T-helper 17 cell (primary cell): ENCODE measurements around the gene P2RX2. TPM values are rescaled to one million over a fixed set of nuclear protein-coding genes. Genes with fewer than 3 reads are reported as not detected.

Source experiments
- ATAC-seq: fragments of 150-1000 bp; cut with Tn5 transposase; 2 replicates; pipeline ENCODE4 v1.10.0; 2021; ENCODE audit warnings: mild to moderate bottlenecking, moderate library complexity
- DNase-seq, 3 donors: peaks; one replicate each; pipeline versions ENCODE4 v3.0.0 to v3.0.0-alpha.2; 2020 to 2021
- H3K9me3 ChIP-seq: one replicate; pipeline ENCODE4 v1.7.0; 2013; ENCODE audit warnings: low read length, mild to moderate bottlenecking; ENCODE audit not compliant: control insufficient read depth, poor library complexity, severe bottlenecking
- H3K27ac Mint-ChIP-seq: one replicate; pipeline ENCODE4 v1.8.0; 2022; ENCODE audit warnings: mild to moderate bottlenecking, moderate library complexity, mixed read lengths
- H3K27me3 Mint-ChIP-seq: one replicate; pipeline ENCODE4 v1.8.0; 2022; ENCODE audit warnings: mixed read lengths
- H3K36me3 Mint-ChIP-seq: one replicate; pipeline ENCODE4 v1.8.0; 2022; ENCODE audit warnings: low read depth, mixed read lengths
- H3K4me1 Mint-ChIP-seq: one replicate; pipeline ENCODE4 v1.8.0; 2022; ENCODE audit warnings: mild to moderate bottlenecking, mixed read lengths
- H3K4me3 Mint-ChIP-seq: one replicate; pipeline ENCODE4 v1.8.0; 2022; ENCODE audit warnings: mild to moderate bottlenecking, moderate library complexity, mixed read lengths
- total RNA-seq, 4 donors: library from RNA in 2 of 4; stranded (reverse) in 2 of 4; gene quantifications; one replicate each; pipeline ENCODE4 v1.2.3 and lab custom pipeline; 2022 to 2026

Gene P2RX2
- total RNA-seq, 2 donors from 2014 or later = not detected

DNA sequence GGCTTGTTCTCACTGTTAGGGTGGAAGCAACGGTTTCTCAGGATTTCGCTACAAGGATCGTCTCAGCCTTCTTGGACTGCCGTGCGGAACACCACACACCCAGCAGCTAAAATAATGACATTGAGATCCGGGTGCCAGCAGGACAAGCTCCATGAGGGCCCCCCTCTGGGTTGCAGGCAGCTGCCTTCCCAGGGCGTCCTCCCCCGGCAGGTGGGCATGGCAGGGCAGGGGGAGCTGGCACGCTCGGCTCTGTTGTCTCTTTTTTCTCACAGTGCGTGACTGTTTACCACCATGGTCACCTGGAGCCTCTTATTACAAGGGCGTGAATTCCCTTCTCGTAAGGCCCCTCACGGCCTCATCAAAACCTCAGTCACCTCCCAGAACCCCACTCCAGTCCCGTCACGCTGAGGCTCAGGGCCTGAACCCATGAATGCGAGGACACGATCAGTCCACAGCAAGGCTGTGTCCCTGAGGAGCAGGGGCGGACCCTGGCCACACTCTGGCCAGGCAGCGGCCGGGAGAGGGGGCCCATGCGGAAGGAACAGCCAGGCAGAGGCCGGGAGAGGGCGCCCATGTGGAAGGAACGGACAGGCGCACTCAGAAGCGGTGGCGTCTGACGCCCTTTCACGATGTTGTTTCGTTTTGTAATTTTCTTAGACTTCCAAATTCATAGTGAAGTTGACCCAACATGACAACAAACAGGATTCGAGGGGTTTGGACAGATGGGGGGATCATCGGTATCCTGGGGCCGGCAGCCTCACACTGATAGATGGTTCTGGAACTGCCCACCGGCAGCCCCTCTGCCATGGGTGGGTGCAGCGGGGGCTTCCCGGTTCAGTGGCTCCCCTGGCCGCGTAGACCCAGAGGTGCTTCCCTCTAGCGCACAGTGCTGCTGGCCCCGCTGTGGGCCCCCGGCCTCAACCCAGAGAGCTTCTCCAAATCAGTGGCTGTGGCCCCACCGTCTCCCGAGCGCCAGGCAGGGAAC is 18.2 kb upstream of the P2RX2 start:
- peaks cover 27% of the 10 kb centered on the region for H3K4me1 Mint-ChIP-seq
- peaks cover 66% of the 10 kb centered on the region for H3K27me3 Mint-ChIP-seq
- no peak for DNase-seq
- ATAC-seq = peak; percentile 63
- H3K9me3 ChIP-seq = no peaks in the 10 kb centered on the region
- H3K36me3 Mint-ChIP-seq = peaks cover 13% of the 10 kb centered on the region
- peak overlapping the region; percentile 79 for H3K4me3 Mint-ChIP-seq
- H3K27ac Mint-ChIP-seq = no peak overlapping the region

DNA sequence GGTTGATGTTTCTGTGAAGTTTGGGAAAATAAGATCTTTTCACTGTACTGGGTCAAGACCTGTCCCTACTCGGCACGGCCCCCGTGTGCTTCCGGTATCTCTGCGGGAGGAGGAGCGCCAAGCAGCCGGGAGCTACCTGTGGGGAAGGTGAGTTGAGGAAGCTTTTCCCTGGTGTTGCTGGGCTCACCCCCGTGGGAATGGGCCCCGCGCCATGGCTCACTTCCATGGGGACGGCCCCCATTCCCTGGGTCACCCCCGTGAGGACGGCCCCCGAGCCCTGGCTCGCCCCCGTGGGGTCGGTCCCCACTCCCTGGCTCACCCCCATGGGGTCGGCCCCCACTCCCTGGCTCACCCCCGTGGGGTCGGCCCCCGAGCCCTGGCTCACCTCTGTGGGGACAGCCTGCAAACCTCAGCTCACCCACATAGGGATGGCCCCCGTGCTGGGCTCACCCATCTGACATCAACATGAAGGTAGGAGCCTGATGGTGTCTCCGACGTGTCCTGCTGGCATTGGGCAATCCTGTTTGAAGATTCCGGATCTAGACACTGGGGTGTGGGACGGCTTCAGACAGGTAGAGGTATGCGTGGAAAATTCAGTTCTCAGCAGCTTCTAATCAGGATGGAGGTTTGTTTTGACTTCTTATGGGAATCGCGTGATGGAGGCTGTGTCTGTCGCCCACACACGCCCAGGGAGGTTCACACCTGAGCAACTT is 17.2 kb upstream of the P2RX2 start:
- H3K9me3 ChIP-seq = no peaks in the 10 kb centered on the region
- Mint-ChIP-seq H3K4me3 (peak overlapping the region; percentile 79), H3K27ac (no peak overlapping the region), H3K27me3 (peaks cover 61% of the 10 kb centered on the region), H3K36me3 (peaks cover 13% of the 10 kb centered on the region), H3K4me1 (peaks cover 27% of the 10 kb centered on the region)
- DNase-seq (no peak), ATAC-seq (no peak)

DNA sequence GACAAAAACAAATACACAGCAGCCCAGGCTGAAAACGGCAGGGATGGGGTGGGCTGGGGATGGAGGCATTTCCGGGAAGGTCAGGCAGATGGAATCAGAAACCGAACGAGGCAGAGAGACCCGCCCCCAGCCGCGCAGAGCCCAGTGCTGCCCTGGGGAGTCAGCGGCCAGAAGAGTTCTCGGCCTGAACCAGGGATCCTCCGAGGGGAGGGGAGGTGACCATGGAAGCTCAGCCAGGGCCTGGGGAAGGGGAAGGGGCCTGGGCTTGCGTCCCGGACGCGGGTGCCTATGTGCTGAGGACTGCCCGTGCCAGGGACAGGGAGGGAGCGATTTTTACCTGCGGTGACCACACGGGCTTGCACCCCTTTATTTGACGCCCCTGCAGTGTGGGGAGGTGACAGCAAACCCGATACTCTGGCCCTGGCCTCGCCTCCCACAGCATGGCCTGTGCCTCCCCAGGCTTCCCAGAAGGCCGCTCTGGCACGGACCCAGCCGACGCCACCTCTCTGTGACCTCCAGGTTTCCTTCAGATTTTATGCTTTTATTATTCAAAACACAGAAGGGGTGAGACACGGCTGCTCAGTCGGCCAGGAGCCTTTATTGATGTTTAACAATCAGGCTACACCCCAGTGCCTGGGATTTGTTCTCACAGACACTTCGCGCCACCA is 15.9 kb upstream of the P2RX2 start:
- peaks cover 10% of the 10 kb centered on the region for H3K36me3 Mint-ChIP-seq
- no peak for ATAC-seq
- H3K27ac Mint-ChIP-seq = peak overlapping the region; percentile 70
- H3K9me3 ChIP-seq = no peaks in the 10 kb centered on the region
- no peak overlapping the region for H3K4me3 Mint-ChIP-seq
- DNase-seq = no peak
- peaks cover 65% of the 10 kb centered on the region for H3K27me3 Mint-ChIP-seq
- H3K4me1 Mint-ChIP-seq = peaks cover 23% of the 10 kb centered on the region

DNA sequence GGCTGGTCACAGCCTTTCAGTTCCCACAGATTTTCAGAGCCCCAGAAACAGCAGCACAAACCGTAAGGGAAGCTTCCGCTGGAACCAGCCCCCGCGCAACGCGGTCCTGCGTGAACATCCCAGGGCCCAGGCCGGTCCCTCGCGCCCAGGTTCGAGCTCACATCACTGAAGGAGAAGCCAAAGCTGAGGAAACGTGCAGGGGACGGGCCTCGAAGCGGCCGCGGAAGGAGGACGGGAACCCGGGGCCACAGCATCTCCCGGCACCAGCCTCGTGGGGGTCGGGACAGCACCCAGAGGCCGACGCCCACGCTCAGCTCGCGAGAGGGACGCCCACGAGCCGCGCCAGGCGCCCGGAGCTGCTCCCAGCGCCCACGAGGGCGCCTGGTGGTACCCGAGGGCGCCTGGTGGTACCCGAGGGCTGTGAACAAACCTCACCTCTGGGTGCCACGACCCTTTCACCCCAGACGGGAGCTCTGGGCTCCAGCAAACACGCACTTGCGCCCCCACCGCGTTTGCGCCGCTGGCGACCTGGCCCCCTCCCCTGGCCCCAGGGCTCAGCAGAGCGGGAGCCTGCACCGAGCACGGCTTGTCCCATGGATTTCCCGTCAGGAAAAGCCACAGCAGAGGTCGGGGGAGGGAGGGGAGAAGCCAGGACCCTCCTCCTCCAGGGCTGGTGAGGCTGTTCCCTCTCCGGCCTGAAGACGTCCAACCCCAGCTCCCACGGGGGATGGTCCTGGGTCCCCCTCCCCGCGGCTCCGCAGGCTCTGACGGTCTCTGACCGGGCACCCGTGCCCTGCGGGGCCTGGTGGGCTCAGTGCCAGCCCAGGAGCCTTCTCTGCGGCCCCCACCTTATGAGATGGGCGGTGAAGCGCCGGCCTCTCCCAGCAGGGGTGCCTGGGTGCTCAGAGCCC is 15.1 kb upstream of the P2RX2 start:
- no peak overlapping the region for H3K4me3 Mint-ChIP-seq
- no peaks in the 10 kb centered on the region for H3K9me3 ChIP-seq
- DNase-seq = no peak
- H3K36me3 Mint-ChIP-seq = peaks cover 11% of the 10 kb centered on the region
- ATAC-seq = no peak
- peaks cover 69% of the 10 kb centered on the region for H3K27me3 Mint-ChIP-seq
- peak overlapping the region; percentile 70 for H3K27ac Mint-ChIP-seq
- peaks cover 26% of the 10 kb centered on the region for H3K4me1 Mint-ChIP-seq

DNA sequence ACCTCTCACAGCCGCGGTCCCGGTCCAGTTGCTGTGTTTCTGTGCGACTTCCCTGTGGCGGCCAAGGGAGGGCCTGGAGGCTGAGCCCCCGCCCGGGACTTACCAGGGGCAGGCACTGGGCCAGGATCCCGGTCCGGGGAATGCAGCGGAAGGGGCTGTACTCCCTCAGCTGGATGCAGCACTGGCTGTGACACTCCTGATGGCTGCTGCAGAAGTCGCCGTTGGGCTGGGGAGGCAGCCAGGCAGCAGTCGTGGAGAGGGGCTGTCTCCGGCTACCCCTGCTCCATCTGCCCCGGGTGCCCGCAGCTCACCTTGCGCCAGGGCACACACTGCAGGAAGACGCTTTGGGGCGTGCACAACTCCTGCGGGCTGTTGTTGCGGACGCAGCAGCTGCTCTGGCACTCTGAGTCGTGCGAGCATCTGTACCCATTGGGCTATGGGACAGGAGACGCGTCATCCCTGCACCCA is 14.4 kb upstream of the P2RX2 start:
- no peaks in the 10 kb centered on the region for H3K9me3 ChIP-seq
- Mint-ChIP-seq H3K36me3 (peaks cover 8% of the 10 kb centered on the region), H3K27ac (no peak overlapping the region), H3K27me3 (peaks cover 70% of the 10 kb centered on the region), H3K4me1 (peaks cover 22% of the 10 kb centered on the region), H3K4me3 (no peak overlapping the region)
- DNase-seq (no peak), ATAC-seq (no peak)

DNA sequence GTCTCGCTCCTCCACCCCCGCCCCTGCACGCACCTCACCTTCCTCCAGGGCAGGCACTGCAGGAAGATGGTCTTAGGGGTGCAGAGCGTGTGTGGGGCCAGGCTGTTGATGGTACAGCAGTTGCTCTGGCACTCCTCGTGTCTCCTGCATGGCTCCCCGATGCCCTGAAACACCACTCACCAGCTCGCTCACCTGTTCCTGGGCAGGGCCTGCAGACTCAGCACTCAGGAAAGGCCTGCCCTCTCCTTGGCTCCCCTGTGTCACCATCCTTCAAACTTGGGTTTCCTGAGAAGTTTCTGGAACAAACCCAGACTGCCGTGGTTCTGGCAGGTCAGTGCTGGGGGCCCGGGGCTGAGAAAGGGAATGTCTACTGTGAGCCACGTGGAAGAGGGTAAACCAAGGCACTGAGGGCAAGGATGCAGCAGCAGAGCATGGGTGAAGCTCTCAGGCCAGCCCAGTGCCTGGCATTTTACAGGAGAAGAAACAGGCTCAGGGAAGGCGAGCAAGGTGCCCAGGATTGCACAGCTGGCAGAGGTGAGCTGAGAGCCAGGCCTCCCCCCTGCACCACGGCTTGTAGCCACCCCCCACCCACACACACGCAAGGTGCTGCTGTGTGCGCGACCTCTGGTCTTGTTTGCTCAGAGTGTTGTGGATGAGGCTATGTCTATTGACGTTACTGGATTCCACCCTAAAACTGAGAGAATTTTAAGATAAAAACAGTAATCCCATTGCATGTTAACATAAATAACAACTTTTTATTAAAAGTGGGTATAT is 13.7 kb upstream of the P2RX2 start:
- no peak for DNase-seq
- Mint-ChIP-seq H3K4me3 (no peak overlapping the region), H3K27ac (no peak overlapping the region), H3K36me3 (peaks cover 8% of the 10 kb centered on the region), H3K27me3 (peaks cover 65% of the 10 kb centered on the region), H3K4me1 (peaks cover 22% of the 10 kb centered on the region)
- no peak for ATAC-seq
- no peaks in the 10 kb centered on the region for H3K9me3 ChIP-seq

DNA sequence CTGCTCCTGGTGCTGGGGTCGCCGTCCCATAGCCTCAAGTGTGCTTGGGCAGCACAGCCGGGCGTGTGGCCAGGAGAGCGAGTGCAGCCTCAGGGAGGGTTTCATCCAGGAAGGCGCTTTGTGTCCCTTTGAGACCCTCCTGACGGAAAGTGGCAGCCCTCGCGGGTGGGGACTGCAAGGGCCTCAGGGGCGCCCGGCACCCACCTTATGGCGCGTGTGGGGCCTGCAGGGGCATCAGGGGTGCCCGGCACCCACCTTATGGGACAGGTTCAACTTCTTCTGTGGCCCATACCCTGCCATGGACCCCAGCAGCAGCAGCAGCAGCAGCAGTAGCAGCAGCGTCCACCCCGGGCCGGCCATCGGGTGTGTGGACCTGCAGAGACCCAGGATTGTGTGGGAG is 12.7 kb upstream of the P2RX2 start:
- H3K36me3 Mint-ChIP-seq = peaks cover 8% of the 10 kb centered on the region
- ATAC-seq (no peak), DNase-seq (no peak)
- H3K9me3 ChIP-seq = no peaks in the 10 kb centered on the region
- H3K4me1 Mint-ChIP-seq = peaks cover 24% of the 10 kb centered on the region
- H3K4me3 Mint-ChIP-seq = no peak overlapping the region
- H3K27ac Mint-ChIP-seq = no peak overlapping the region
- peaks cover 65% of the 10 kb centered on the region for H3K27me3 Mint-ChIP-seq

DNA sequence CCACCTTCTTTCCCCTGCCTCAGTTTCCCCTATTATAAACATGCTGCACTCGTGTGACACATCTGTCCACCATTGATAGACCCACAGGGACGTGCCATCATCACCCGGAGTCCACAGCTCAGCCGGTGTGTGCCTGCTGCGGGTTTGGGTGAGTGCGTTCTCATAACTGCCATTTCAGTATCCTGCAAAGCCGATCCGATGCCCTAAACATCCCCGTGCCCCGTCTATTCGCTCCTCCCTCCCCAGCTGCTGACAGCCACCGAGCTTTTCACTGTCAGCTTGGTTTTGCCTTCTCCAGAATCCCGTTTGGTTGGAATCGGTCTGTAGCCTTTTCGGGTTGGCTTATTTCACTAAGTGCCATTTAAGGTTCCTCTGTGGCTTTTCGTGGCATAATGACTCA is 12.1 kb upstream of the P2RX2 start:
- DNase-seq = no peak
- Mint-ChIP-seq H3K4me1 (peaks cover 22% of the 10 kb centered on the region), H3K4me3 (no peak overlapping the region), H3K36me3 (peaks cover 8% of the 10 kb centered on the region), H3K27me3 (peaks cover 68% of the 10 kb centered on the region), H3K27ac (no peak overlapping the region)
- no peak for ATAC-seq
- no peaks in the 10 kb centered on the region for H3K9me3 ChIP-seq

DNA sequence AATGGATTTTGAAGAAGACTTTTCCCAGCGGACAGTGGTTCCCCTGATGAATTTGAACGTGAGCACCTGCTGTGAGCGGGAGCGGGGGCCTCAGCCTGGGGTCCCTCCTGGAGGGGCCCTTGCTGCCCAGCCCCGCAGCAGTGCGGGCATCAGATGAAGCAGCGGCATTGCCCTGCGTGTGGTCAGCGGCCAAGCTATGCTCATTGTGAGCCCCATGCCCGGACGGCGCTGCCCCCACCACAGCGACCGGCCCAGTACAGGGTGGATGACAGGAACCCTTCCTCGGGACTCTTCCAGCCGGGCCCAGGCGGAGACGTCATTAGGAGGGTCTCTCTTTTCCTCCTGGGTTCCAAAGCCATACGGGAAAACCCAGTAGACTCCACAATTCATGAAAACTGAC is 11.6 kb upstream of the P2RX2 start:
- ATAC-seq (no peak), DNase-seq (no peak)
- Mint-ChIP-seq H3K27me3 (peaks cover 68% of the 10 kb centered on the region), H3K27ac (no peak overlapping the region), H3K36me3 (peaks cover 8% of the 10 kb centered on the region), H3K4me1 (peaks cover 20% of the 10 kb centered on the region), H3K4me3 (no peak overlapping the region)
- H3K9me3 ChIP-seq = no peaks in the 10 kb centered on the region

DNA sequence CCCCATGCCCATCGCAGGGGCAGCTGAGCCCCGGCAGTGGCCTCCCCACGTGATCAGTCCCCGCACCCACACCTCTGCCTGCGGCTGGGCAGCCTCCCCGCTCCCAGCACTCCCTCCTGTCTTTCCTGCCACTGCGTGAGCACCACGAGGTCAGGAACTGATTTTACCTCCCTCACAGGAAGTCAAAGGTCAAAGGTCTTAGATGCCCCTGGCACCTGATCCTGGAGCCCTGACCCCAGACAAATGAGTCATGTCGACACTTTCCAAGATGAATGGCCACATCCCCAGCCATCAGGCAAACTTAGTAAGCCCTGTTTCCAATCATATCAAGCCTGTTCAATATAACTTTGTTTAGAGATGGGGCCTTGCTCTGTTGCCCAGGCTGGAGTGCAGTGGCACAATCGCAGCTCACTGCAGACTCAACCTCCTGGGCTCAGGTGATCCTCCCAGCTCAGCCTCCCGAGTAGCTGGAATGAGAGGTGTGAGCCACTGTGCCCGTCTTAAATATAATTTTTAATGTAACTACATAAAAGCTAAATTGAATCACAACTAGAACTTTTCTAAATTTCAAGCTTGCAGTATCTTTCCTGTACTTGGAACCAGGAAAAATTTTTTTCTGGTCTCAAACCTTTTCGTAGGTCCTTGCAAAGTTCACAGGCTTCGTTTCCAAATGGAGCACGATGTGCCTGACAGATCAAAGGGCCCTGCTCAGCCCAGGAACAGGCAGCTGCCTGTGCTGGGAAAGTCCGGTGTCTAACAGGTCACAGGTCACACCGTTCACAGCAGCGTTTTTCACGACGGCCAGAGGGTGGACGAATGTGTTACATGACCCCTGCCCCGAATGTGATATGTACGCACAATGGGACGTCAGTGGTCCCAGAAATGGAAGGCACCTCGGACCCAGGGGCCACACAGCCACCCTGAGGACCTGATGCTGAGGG is 10.1 kb upstream of the P2RX2 start:
- no peaks in the 10 kb centered on the region for H3K9me3 ChIP-seq
- no peak for DNase-seq
- Mint-ChIP-seq H3K27ac (no peak overlapping the region), H3K4me1 (peaks cover 16% of the 10 kb centered on the region), H3K27me3 (peaks cover 56% of the 10 kb centered on the region), H3K36me3 (peaks cover 4% of the 10 kb centered on the region), H3K4me3 (no peak overlapping the region)
- no peak for ATAC-seq

DNA sequence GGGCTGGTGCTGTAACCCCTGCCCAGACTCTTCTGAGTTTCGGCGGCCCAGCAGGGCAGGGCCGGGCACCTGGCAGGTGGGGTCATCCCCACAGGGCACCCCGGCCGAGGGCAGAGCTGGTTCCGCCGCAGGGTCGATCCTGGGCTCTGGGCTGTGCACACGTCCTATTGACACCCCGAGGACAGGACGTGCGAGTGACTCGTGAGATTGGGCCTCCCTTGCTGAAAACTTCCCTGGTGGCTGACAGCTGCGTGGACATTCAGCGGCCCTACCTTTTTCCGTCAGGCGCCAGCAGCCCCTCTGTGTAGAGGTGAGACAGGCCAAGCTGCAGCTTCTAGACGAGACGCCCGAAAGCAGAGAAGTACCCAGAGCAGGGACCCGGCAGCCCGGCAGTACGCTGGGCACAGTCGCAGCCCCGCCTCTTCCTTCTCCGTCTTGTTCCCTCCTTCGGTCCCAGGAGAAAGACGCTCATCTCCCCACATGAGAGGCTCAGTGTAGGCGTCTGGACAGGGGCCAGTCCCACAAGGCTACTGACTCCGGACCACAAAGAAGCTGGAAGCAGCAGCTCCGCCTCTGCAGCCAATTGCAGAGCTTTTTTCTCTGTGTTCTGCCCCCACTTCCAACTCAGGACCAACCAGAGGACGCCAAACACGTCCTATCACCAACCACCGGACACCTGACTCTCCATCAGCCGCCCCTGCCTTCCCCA is 8.4 kb upstream of the P2RX2 start, which contains the start of gene LRCOL1:
Gene LRCOL1, minus strand, starts transcription at position 532 of the 709 bp plus-strand sequence. CDS start 4,331 bp downstream, outside the sequence.
- peaks cover 18% of the 10 kb centered on the region for H3K4me1 Mint-ChIP-seq
- H3K4me3 Mint-ChIP-seq = peak within 1 kb of the TSS; percentile 76
- peak; percentile 32 for ATAC-seq
- no peak within 1 kb of the TSS for H3K27ac Mint-ChIP-seq
- peaks cover 53% of the 10 kb centered on the region for H3K27me3 Mint-ChIP-seq
- H3K9me3 ChIP-seq = no peaks in the 10 kb centered on the region
- no peak for DNase-seq
- peaks cover 4% of the 10 kb centered on the region for H3K36me3 Mint-ChIP-seq
